T-helper 2 cell treated with Interferon-gamma antibody and Interleukin-4, amounts not matched to agents 5 μg/mL and 100 μg/mL, for 36 hours (primary cell): Measurements from ENCODE around the gene MYCBP2.
"Not testable (repeated sequence)": the region's sequence is repeated elsewhere in the genome, so short reads cannot be mapped to it uniquely, and the experiment has no call there.

Source experiments
- DNase-seq: peaks from one replicate; pipeline ENCODE4 v3.0.0; 2021; ENCODE audit warnings: low spot score
- H3K27ac Mint-ChIP-seq: one replicate; pipeline ENCODE4 v1.8.0; 2021; ENCODE audit warnings: mild to moderate bottlenecking, mixed read lengths
- H3K27me3 Mint-ChIP-seq: one replicate; pipeline ENCODE4 v1.8.0; 2021; ENCODE audit warnings: low read depth, mixed read lengths
- H3K36me3 Mint-ChIP-seq: one replicate; pipeline ENCODE4 v1.8.0; 2021; ENCODE audit warnings: low read depth, mixed read lengths
- H3K4me1 Mint-ChIP-seq: one replicate; pipeline ENCODE4 v1.8.0; 2021; ENCODE audit warnings: low read depth, mixed read lengths
- H3K4me3 Mint-ChIP-seq: one replicate; pipeline ENCODE4 v1.8.0; 2022; ENCODE audit warnings: mild to moderate bottlenecking, moderate library complexity, mixed read lengths
- H3K9me3 Mint-ChIP-seq: one replicate; pipeline ENCODE4 v1.8.0; 2021; ENCODE audit warnings: mixed read lengths

The MYCBP2 gene

GRCh38 chr13:77329133-77329910, 2.4 kb upstream of the MYCBP2 start:
- Mint-ChIP-seq H3K4me3 (peak overlapping the region; percentile 94), H3K27ac (peak overlapping the region; percentile 96), H3K36me3 (peaks cover 8% of the 10 kb centered on the region), H3K9me3 (no peaks in the 10 kb centered on the region), H3K4me1 (peaks cover 32% of the 10 kb centered on the region), H3K27me3 (no peaks in the 10 kb centered on the region)
- peak; percentile 94 for DNase-seq

DNA sequence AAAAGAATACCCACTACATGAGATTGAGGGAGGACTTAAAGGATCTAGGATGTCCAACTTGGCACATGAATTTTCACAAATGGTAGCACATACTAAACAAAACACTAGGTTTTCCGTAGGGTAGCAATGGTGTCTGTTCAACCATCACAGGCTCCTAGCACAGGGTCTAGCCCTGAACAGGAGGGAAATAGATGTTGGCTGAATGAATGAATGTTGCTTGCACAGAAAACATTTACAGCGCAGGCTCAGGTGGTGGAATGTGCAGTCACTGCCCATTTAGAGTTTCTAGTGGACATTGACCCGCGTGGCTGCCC, 1.9 kb upstream of the MYCBP2 start:
- no peaks in the 10 kb centered on the region for H3K27me3 Mint-ChIP-seq
- peaks cover 12% of the 10 kb centered on the region for H3K36me3 Mint-ChIP-seq
- peak overlapping the region; percentile 96 for H3K27ac Mint-ChIP-seq
- H3K4me3 Mint-ChIP-seq = peak overlapping the region; percentile 94
- peaks cover 37% of the 10 kb centered on the region for H3K4me1 Mint-ChIP-seq
- H3K9me3 Mint-ChIP-seq = no peaks in the 10 kb centered on the region
- no peak for DNase-seq

GRCh38 chr13:77325371-77325980, 1.4 kb downstream of the MYCBP2 start:
- Mint-ChIP-seq H3K9me3 (no peaks in the 10 kb centered on the region), H3K27me3 (no peaks in the 10 kb centered on the region), H3K27ac (peak overlapping the region; percentile 97), H3K4me1 (peaks cover 57% of the 10 kb centered on the region), H3K4me3 (peak overlapping the region; percentile 94), H3K36me3 (peaks cover 28% of the 10 kb centered on the region)
- no peak for DNase-seq

GRCh38 chr13:77323858-77324257, 3.0 kb downstream of the MYCBP2 start:
- Mint-ChIP-seq H3K4me3 (peak overlapping the region; percentile 94), H3K36me3 (peaks cover 28% of the 10 kb centered on the region), H3K4me1 (peaks cover 63% of the 10 kb centered on the region), H3K27me3 (no peaks in the 10 kb centered on the region), H3K9me3 (no peaks in the 10 kb centered on the region), H3K27ac (peak overlapping the region; percentile 37)
- no peak for DNase-seq

DNA sequence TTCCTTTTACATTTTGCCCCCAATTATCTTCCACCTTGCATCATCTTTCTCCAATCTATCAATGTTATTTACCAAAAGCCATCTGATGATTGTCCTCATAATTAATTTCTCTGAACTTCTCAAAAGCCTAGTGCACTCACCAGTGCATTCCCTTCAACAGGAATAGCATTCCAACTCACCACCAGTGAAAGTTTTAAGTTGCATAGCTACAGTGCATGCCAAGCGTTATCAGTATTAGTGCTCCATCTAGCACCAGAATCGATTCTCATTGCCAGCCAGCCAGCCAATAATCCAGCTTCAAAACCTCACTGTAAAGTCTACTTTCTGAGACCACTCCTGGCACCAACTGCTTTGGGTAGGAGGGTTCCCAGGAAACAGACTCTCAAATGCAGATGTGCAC, 7.4 kb downstream of the MYCBP2 start:
- no peak for DNase-seq
- peaks cover 22% of the 10 kb centered on the region for H3K36me3 Mint-ChIP-seq
- no peak overlapping the region for H3K4me3 Mint-ChIP-seq
- H3K27ac Mint-ChIP-seq = no peak overlapping the region
- H3K4me1 Mint-ChIP-seq = peaks cover 63% of the 10 kb centered on the region
- H3K27me3 Mint-ChIP-seq = no peaks in the 10 kb centered on the region
- H3K9me3 Mint-ChIP-seq = no peaks in the 10 kb centered on the region

DNA sequence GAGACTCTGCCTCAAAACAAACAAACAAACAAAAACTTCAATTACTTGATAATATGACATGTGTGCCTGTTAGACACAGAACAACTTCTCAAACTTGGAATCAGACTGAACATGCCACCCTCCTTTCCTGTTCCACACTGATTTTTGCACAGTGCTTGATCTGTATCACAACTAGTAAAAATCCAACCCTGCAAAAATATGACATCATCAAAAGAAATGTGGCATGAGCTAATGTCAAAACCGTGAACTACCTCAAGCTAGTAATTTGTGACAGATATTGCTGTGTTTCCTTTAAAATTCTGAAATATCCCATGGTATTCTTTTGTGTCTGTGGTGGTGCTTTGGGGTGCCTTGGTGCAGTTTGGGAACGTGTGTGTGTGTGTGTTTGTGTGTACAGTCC, 8.2 kb downstream of the MYCBP2 start:
- H3K27me3 Mint-ChIP-seq = no peaks in the 10 kb centered on the region
- H3K27ac Mint-ChIP-seq = peak overlapping the region; percentile 32
- no peak for DNase-seq
- no peaks in the 10 kb centered on the region for H3K9me3 Mint-ChIP-seq
- H3K36me3 Mint-ChIP-seq = peaks cover 18% of the 10 kb centered on the region
- peaks cover 63% of the 10 kb centered on the region for H3K4me1 Mint-ChIP-seq
- H3K4me3 Mint-ChIP-seq = no peak overlapping the region

GRCh38 chr13:77316430-77316829, 10.5 kb downstream of the MYCBP2 start:
- H3K27me3 Mint-ChIP-seq = no peaks in the 10 kb centered on the region
- H3K4me3 Mint-ChIP-seq = no peak overlapping the region
- H3K9me3 Mint-ChIP-seq = no peaks in the 10 kb centered on the region
- DNase-seq = no peak
- no peak overlapping the region for H3K27ac Mint-ChIP-seq
- H3K4me1 Mint-ChIP-seq = peaks cover 55% of the 10 kb centered on the region
- H3K36me3 Mint-ChIP-seq = peaks cover 5% of the 10 kb centered on the region

- not testable (repeated sequence) for H3K36me3 Mint-ChIP-seq, H3K9me3 Mint-ChIP-seq, H3K27ac Mint-ChIP-seq, DNase-seq, H3K4me3 Mint-ChIP-seq, H3K27me3 Mint-ChIP-seq
- H3K4me1 Mint-ChIP-seq = peaks cover 57% of the 10 kb centered on the region
Measured at GRCh38 chr13:77315509-77315908, 11.4 kb downstream of the MYCBP2 start.

DNA sequence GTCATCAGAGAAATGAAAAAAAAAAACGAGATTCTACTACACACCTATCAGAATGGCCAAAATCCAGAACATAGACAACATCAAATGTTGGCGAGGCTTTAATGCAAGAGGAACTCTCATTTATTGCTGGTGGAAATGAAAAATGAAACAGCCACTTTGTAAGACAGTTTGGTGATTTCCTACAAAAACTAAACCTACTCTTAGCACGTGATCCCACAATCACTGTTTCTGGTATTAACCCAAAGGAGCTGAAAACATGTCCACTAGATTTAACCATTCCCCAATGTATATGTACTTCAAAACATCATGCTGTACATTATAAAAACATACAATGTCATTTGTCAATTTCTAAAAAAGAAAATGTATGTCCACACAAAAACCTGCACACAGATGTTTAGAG, 13.0 kb downstream of the MYCBP2 start:
- H3K27me3 Mint-ChIP-seq = no peaks in the 10 kb centered on the region
- no peak overlapping the region for H3K27ac Mint-ChIP-seq
- H3K4me1 Mint-ChIP-seq = peaks cover 62% of the 10 kb centered on the region
- H3K36me3 Mint-ChIP-seq = peaks cover 7% of the 10 kb centered on the region
- no peak for DNase-seq
- H3K4me3 Mint-ChIP-seq = no peak overlapping the region
- H3K9me3 Mint-ChIP-seq = no peaks in the 10 kb centered on the region

DNA sequence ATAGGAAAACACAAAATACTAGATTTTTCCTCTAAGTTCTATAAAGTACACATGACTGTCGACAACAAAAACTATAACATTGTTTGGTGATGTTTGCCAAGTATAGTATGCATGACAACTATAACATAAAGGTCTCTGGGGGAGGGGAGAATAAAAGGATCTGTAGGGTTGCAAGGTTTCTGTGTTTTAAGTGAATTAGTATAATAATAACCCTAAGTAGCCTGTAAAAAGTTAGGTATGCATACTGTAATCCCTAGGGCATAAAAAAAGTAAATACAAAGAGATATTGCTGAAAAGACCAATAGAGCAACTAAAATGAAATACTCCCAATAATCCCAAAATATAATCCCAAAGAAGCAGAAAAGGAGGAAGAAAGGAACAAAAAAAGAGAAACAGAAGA, 14.6 kb downstream of the MYCBP2 start:
- DNase-seq = no peak
- Mint-ChIP-seq H3K27ac (no peak overlapping the region), H3K9me3 (no peaks in the 10 kb centered on the region), H3K36me3 (peaks cover 8% of the 10 kb centered on the region), H3K27me3 (no peaks in the 10 kb centered on the region), H3K4me3 (no peak overlapping the region), H3K4me1 (peaks cover 69% of the 10 kb centered on the region)

GRCh38 chr13:77310579-77311279, 16.2 kb downstream of the MYCBP2 start:
- H3K9me3 Mint-ChIP-seq = no peaks in the 10 kb centered on the region
- no peak overlapping the region for H3K4me3 Mint-ChIP-seq
- H3K27ac Mint-ChIP-seq = no peak overlapping the region
- H3K4me1 Mint-ChIP-seq = peaks cover 69% of the 10 kb centered on the region
- peaks cover 7% of the 10 kb centered on the region for H3K36me3 Mint-ChIP-seq
- no peak for DNase-seq
- no peaks in the 10 kb centered on the region for H3K27me3 Mint-ChIP-seq

GRCh38 chr13:77310161-77310560, 16.7 kb downstream of the MYCBP2 start:
- Mint-ChIP-seq H3K9me3 (no peaks in the 10 kb centered on the region), H3K27ac (no peak overlapping the region), H3K4me1 (peaks cover 68% of the 10 kb centered on the region), H3K27me3 (no peaks in the 10 kb centered on the region), H3K36me3 (peaks cover 9% of the 10 kb centered on the region), H3K4me3 (no peak overlapping the region)
- DNase-seq = no peak

- Mint-ChIP-seq H3K27me3 (no peaks in the 10 kb centered on the region), H3K4me1 (peaks cover 62% of the 10 kb centered on the region), H3K27ac (no peak overlapping the region), H3K36me3 (peaks cover 11% of the 10 kb centered on the region), H3K4me3 (no peak overlapping the region), H3K9me3 (peaks cover 2% of the 10 kb centered on the region)
- no peak for DNase-seq
Measured at GRCh38 chr13:77309254-77309653, 17.6 kb downstream of the MYCBP2 start.

DNA sequence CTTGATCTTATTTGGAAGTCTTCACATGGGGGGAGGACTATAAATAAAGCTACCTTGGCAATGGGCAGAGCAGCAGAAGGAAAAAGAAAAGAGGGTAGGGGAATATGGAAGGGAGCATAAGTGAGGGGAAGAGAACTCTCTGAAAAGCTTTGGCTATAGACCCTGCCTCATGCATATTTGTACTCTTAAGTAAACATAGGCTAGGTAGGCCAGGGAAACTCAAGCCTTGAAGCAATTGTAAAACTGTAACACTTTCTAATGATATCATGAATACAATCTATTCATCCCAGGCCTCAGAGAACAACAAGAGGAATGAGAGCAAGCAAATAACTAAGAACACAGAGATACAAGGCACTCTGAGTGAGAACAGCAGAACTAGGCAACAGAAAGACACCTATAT, 20.4 kb downstream of the MYCBP2 start:
- no peak overlapping the region for H3K27ac Mint-ChIP-seq
- peaks cover 48% of the 10 kb centered on the region for H3K4me1 Mint-ChIP-seq
- H3K27me3 Mint-ChIP-seq = no peaks in the 10 kb centered on the region
- no peak for DNase-seq
- no peak overlapping the region for H3K4me3 Mint-ChIP-seq
- peaks cover 9% of the 10 kb centered on the region for H3K36me3 Mint-ChIP-seq
- H3K9me3 Mint-ChIP-seq = peaks cover 4% of the 10 kb centered on the region
